ENCODE data around the gene MAPKAP1.

DNA sequence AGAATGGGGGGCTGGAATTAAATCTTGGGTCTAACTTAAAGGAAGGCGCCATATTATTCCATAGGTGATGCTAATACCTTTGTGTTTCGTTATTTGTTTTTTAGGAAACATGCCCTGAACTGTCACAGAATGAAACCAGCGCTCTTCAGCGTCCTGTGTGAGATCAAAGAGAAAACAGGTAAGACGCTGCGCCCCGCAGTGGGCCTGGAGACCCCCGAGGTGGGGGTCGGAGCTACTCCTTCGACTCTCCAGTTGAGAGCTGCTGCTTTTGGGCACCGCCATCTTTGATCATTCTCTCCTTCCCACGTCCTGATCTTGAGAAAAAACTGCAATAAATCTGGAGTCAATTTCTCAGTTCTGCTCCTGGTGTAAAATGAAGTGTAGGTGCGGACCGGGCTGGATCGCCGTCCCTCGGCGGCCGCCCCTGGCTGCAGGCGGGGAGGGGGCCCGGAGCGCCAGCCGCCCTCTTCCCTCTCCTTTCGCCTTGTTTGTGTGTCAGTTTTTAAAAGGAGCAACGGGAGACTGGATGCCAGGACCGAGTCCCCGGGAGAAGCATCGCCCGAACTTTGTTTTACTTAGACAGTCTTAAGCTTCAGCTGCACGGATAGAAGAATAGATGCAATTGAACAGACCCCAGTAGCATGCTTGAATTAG is 41.6 kb upstream of the MAPKAP1 start:
- TF ChIP-seq, protein P1, sequence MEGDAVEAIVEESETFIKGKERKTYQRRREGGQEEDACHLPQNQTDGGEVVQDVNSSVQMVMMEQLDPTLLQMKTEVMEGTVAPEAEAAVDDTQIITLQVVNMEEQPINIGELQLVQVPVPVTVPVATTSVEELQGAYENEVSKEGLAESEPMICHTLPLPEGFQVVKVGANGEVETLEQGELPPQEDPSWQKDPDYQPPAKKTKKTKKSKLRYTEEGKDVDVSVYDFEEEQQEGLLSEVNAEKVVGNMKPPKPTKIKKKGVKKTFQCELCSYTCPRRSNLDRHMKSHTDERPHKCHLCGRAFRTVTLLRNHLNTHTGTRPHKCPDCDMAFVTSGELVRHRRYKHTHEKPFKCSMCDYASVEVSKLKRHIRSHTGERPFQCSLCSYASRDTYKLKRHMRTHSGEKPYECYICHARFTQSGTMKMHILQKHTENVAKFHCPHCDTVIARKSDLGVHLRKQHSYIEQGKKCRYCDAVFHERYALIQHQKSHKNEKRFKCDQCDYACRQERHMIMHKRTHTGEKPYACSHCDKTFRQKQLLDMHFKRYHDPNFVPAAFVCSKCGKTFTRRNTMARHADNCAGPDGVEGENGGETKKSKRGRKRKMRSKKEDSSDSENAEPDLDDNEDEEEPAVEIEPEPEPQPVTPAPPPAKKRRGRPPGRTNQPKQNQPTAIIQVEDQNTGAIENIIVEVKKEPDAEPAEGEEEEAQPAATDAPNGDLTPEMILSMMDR (IDR thresholded peaks at IDR 0.05) = no peak
- TF ChIP-seq POLR2AphosphoS5 (IDR thresholded peaks at IDR 0.05) (no peak), EP300 (IDR thresholded peaks at IDR 0.05) (no peak), POLR2A (IDR thresholded peaks at IDR 0.05) (no peak)

All from suprapubic skin (tissue), 4 donors.